Trophoblast cell (in vitro differentiated cells and primary cell): ENCODE data around the gene TOM1L2.

Source experiments
- DNase-seq, 2 donors: peaks; one replicate each; pipeline ENCODE4 v3.0.0-alpha.2; 2016
- H2AFZ ChIP-seq: 2 replicates; pipeline ENCODE4 v1.6.1; 2013; ENCODE audit warnings: low read length, moderate library complexity, mild to moderate bottlenecking; ENCODE audit not compliant: insufficient read depth, poor library complexity
- H2AK5ac ChIP-seq: 2 replicates; pipeline ENCODE4 v1.6.1; 2013; ENCODE audit warnings: mild to moderate bottlenecking, low read length
- H2BK120ac ChIP-seq: 2 replicates; pipeline ENCODE4 v1.6.1; 2013; ENCODE audit warnings: low read length, mild to moderate bottlenecking, moderate library complexity; ENCODE audit not compliant: insufficient read depth, poor library complexity
- H2BK12ac ChIP-seq: 2 replicates; pipeline ENCODE4 v1.6.1; 2013; ENCODE audit warnings: mild to moderate bottlenecking, low read length, moderate library complexity
- H2BK5ac ChIP-seq: 2 replicates; pipeline ENCODE4 v1.6.1; 2013; ENCODE audit warnings: low read length, low read depth, moderate library complexity, mild to moderate bottlenecking; ENCODE audit not compliant: poor library complexity
- H3K14ac ChIP-seq: 2 replicates; pipeline ENCODE4 v1.6.1; 2013; ENCODE audit warnings: mild to moderate bottlenecking, low read length
- H3K18ac ChIP-seq: 2 replicates; pipeline ENCODE4 v1.6.1; 2013; ENCODE audit warnings: mild to moderate bottlenecking, low read length
- H3K23ac ChIP-seq: 2 replicates; pipeline ENCODE4 v1.6.1; 2013; ENCODE audit warnings: low read length
- H3K27ac ChIP-seq: 2 replicates; pipeline ENCODE4 v1.5.1; 2013; ENCODE audit warnings: low read depth, mild to moderate bottlenecking, inconsistent platforms, low read length, moderate library complexity
- H3K27me3 ChIP-seq: 2 replicates; pipeline ENCODE4 v1.6.1; 2013; ENCODE audit warnings: inconsistent platforms, mild to moderate bottlenecking, low read length, moderate library complexity; ENCODE audit not compliant: insufficient read depth
- H3K36me3 ChIP-seq, 2 experiments: 1 replicate in 1 of 2; 2 replicates in 1 of 2; pipeline ENCODE4 v1.6.1; 2013; ENCODE audit warnings: low read length in 2 of 2, mild to moderate bottlenecking in 2 of 2, moderate library complexity in 1 of 2; ENCODE audit not compliant: insufficient read depth in 2 of 2, control insufficient read depth in 1 of 2
- H3K4ac ChIP-seq: 2 replicates; pipeline ENCODE4 v1.6.1; 2013; ENCODE audit warnings: low read depth, mild to moderate bottlenecking, low read length, moderate library complexity
- H3K4me1 ChIP-seq, 2 experiments: 1 replicate in 1 of 2; 2 replicates in 1 of 2; pipeline ENCODE4 v1.6.1; 2013; ENCODE audit warnings: low read length in 2 of 2, mild to moderate bottlenecking in 2 of 2, moderate library complexity in 1 of 2; ENCODE audit not compliant: insufficient read depth in 2 of 2, control insufficient read depth in 1 of 2
- H3K4me2 ChIP-seq: 2 replicates; pipeline ENCODE4 v1.6.1; 2013; ENCODE audit warnings: inconsistent platforms, mild to moderate bottlenecking, low read length, moderate library complexity
- H3K4me3 ChIP-seq: 2 replicates; pipeline ENCODE4 v1.5.1; 2013; ENCODE audit warnings: mild to moderate bottlenecking, low read depth, low read length, inconsistent platforms
- H3K79me1 ChIP-seq: one replicate; pipeline ENCODE4 v1.6.1; 2013; ENCODE audit warnings: low read length
- H3K79me2 ChIP-seq: 2 replicates; pipeline ENCODE4 v1.6.1; 2013; ENCODE audit warnings: low read length, mild to moderate bottlenecking; ENCODE audit not compliant: control insufficient read depth, insufficient read depth, poor library complexity
- H3K9ac ChIP-seq: 2 replicates; pipeline ENCODE4 v1.6.1; 2013; ENCODE audit warnings: mild to moderate bottlenecking, low read length
- H3K9me3 ChIP-seq: 2 replicates; pipeline ENCODE4 v1.6.1; 2013; ENCODE audit warnings: low read depth, mild to moderate bottlenecking, control low read depth, inconsistent platforms, low read length; ENCODE audit not compliant: insufficient read depth
- H4K12ac ChIP-seq: 2 replicates; pipeline ENCODE4 v1.6.1; 2013; ENCODE audit warnings: low read depth, mild to moderate bottlenecking, low read length, moderate library complexity
- H4K8ac ChIP-seq: 2 replicates; pipeline ENCODE4 v1.6.1; 2013; ENCODE audit warnings: low read depth, mild to moderate bottlenecking, low read length, moderate library complexity
- H4K91ac ChIP-seq: one replicate; pipeline ENCODE4 v1.6.1; 2013; ENCODE audit warnings: low read depth, mild to moderate bottlenecking, low read length, moderate library complexity
- WGBS: extraction: QIAGEN DNeasy Blood & Tissue Kit; methylation state at CpG from one replicate; pipeline ENCODE4 v1.1.7; 2013; ENCODE audit warnings: missing lambda C conversion rate; ENCODE audit not compliant: insufficient read length, insufficient coverage; ENCODE audit errors: extremely low coverage; 5-methylcytosine and 5-hydroxymethylcytosine counted together

TOM1L2 gene

GRCh38 chr17:17946093-17946492 lies 26.1 kb downstream of the TOM1L2 start:
- no peak overlapping the region for H3K4ac ChIP-seq
- no peak overlapping the region for H3K4me2 ChIP-seq
- H3K27ac ChIP-seq = no peak overlapping the region
- H3K4me3 ChIP-seq = no peak overlapping the region
- no peak overlapping the region for H2BK5ac ChIP-seq
- no peak overlapping the region for H2BK12ac ChIP-seq
- H2BK120ac ChIP-seq = no peak overlapping the region
- no peaks in the 10 kb centered on the region for H3K9me3 ChIP-seq
- H3K18ac ChIP-seq = no peak overlapping the region
- no peaks in the 10 kb centered on the region for H3K36me3 ChIP-seq
- no peak overlapping the region for H3K14ac ChIP-seq
- WGBS = no CpG with 5 or more reads among the region's 3 CpGs
- H3K4me1 ChIP-seq = peaks cover 19 to 25% of the 10 kb centered on the region in 2 experiments
- H4K12ac ChIP-seq = no peak overlapping the region
- H3K27me3 ChIP-seq = no peaks in the 10 kb centered on the region
- no peak overlapping the region for H3K9ac ChIP-seq
- H2AFZ ChIP-seq = no peak overlapping the region
- H2AK5ac ChIP-seq = no peak overlapping the region
- H3K79me1 ChIP-seq = peaks cover 8% of the 10 kb centered on the region
- H3K79me2 ChIP-seq = peaks cover 3% of the 10 kb centered on the region
- H4K8ac ChIP-seq = no peak overlapping the region
- DNase-seq = no peak
- no peak overlapping the region for H3K23ac ChIP-seq
- no peak overlapping the region for H4K91ac ChIP-seq

GRCh38 chr17:17944743-17945142 lies 27.5 kb downstream of the TOM1L2 start:
- Histone ChIP-seq H3K4me2 (no peak overlapping the region), H4K12ac (no peak overlapping the region), H3K27ac (no peak overlapping the region), H3K18ac (no peak overlapping the region), H2BK12ac (no peak overlapping the region), H4K8ac (no peak overlapping the region), H3K4me1 (peaks cover 20 to 30% of the 10 kb centered on the region in 2 experiments), H3K9me3 (no peaks in the 10 kb centered on the region), H3K14ac (no peak overlapping the region), H3K79me1 (peaks cover 10% of the 10 kb centered on the region), H3K27me3 (no peaks in the 10 kb centered on the region), H3K4me3 (no peak overlapping the region), H3K36me3 (no peaks in the 10 kb centered on the region), H4K91ac (no peak overlapping the region), H2AK5ac (no peak overlapping the region), H3K23ac (no peak overlapping the region), H3K4ac (no peak overlapping the region), H3K79me2 (no peaks in the 10 kb centered on the region), H2AFZ (no peak overlapping the region), H2BK5ac (no peak overlapping the region), H2BK120ac (no peak overlapping the region), H3K9ac (no peak overlapping the region)
- WGBS = no CpG with 5 or more reads among the region's 11 CpGs
- no peak for DNase-seq

- H3K23ac ChIP-seq = no peak overlapping the region
- H4K8ac ChIP-seq = no peak overlapping the region
- H2BK120ac ChIP-seq = no peak overlapping the region
- no peak overlapping the region for H3K4ac ChIP-seq
- H3K4me2 ChIP-seq = no peak overlapping the region
- H2AK5ac ChIP-seq = no peak overlapping the region
- no peak for DNase-seq
- peaks cover 10% of the 10 kb centered on the region for H3K79me1 ChIP-seq
- no peaks in the 10 kb centered on the region for H3K27me3 ChIP-seq
- H2BK5ac ChIP-seq = no peak overlapping the region
- H3K9me3 ChIP-seq = no peaks in the 10 kb centered on the region
- no peak overlapping the region for H3K14ac ChIP-seq
- no peak overlapping the region for H3K18ac ChIP-seq
- H3K4me3 ChIP-seq = no peak overlapping the region
- no peak overlapping the region for H2AFZ ChIP-seq
- H3K27ac ChIP-seq = no peak overlapping the region
- no peak overlapping the region for H3K9ac ChIP-seq
- WGBS = no CpG with 5 or more reads among the region's 7 CpGs
- H3K4me1 ChIP-seq = peaks cover 20 to 30% of the 10 kb centered on the region in 2 experiments
- no peak overlapping the region for H4K12ac ChIP-seq
- H3K79me2 ChIP-seq = no peaks in the 10 kb centered on the region
- H3K36me3 ChIP-seq = no peaks in the 10 kb centered on the region
- no peak overlapping the region for H4K91ac ChIP-seq
- H2BK12ac ChIP-seq = no peak overlapping the region
Observed at GRCh38 chr17:17944242-17944641, 28.0 kb downstream of the TOM1L2 start.

GRCh38 chr17:17943281-17943984 lies 28.8 kb downstream of the TOM1L2 start:
- H3K18ac ChIP-seq = no peak overlapping the region
- no peak overlapping the region for H2BK12ac ChIP-seq
- H3K4me2 ChIP-seq = no peak overlapping the region
- no peak overlapping the region for H3K4me3 ChIP-seq
- H4K12ac ChIP-seq = no peak overlapping the region
- H3K4ac ChIP-seq = no peak overlapping the region
- WGBS = no CpG with 5 or more reads among the region's 3 CpGs
- H3K79me2 ChIP-seq = no peaks in the 10 kb centered on the region
- peaks cover 10% of the 10 kb centered on the region for H3K79me1 ChIP-seq
- H4K8ac ChIP-seq = no peak overlapping the region
- H2BK120ac ChIP-seq = no peak overlapping the region
- H3K36me3 ChIP-seq = no peaks in the 10 kb centered on the region
- H3K23ac ChIP-seq = no peak overlapping the region
- H2BK5ac ChIP-seq = peak overlapping the region; percentile 4
- DNase-seq = peak in 1 of 2 donors; percentile 67
- no peak overlapping the region for H2AFZ ChIP-seq
- H3K9ac ChIP-seq = no peak overlapping the region
- H2AK5ac ChIP-seq = no peak overlapping the region
- no peaks in the 10 kb centered on the region for H3K9me3 ChIP-seq
- H3K14ac ChIP-seq = peak overlapping the region; percentile 4
- H3K27me3 ChIP-seq = no peaks in the 10 kb centered on the region
- H3K27ac ChIP-seq = peak overlapping the region; percentile 5
- no peak overlapping the region for H4K91ac ChIP-seq
- H3K4me1 ChIP-seq = peaks cover 22 to 35% of the 10 kb centered on the region in 2 experiments
